Upper lobe of left lung (tissue), 4 donors: ENCODE results near the gene SYMPK.

Experiments
- CTCF ChIP-seq, 6 experiments: fragments of 450-650 bp in 4 of 6; fragments of 200-600 bp in 2 of 6; sonication (generic) in 2 of 6; IDR thresholded peaks; one replicate each; pipeline ENCODE4 v1.5.1; 2016 to 2019; ENCODE audit warnings: antibody characterized with exemption in 6 of 6
- EP300 ChIP-seq, 4 donors: sonication (generic); formaldehyde crosslinking; IDR thresholded peaks; one replicate each; pipeline ENCODE4 v1.5.1; 2017; ENCODE audit warnings: antibody characterized with exemption in 4 of 4, control low read depth in 2 of 4
- POLR2A ChIP-seq, 4 donors: fragments of 450-650 bp; IDR thresholded peaks; one replicate each; pipeline ENCODE4 v1.5.1; 2016 to 2017; ENCODE audit warnings: antibody characterized with exemption in 4 of 4, mild to moderate bottlenecking in 2 of 4
- POLR2AphosphoS5 ChIP-seq, 2 donors: sonication (generic); formaldehyde crosslinking; IDR thresholded peaks; one replicate each; pipeline ENCODE4 v1.5.1; 2017; ENCODE audit warnings: antibody characterized with exemption in 2 of 2

- no peak for TF ChIP-seq CTCF (IDR thresholded peaks at IDR 0.05)
- TF ChIP-seq POLR2AphosphoS5 (IDR thresholded peaks at IDR 0.05), result no peak
- no peak for TF ChIP-seq POLR2A (IDR thresholded peaks at IDR 0.05)
- TF ChIP-seq EP300 (IDR thresholded peaks at IDR 0.05), result no peak
Measured at GRCh38 chr19:45865269-45865948, 2.5 kb upstream of the SYMPK start.
